NB4 (cell line): ENCODE data around the gene NOC4L.
A peak's percentile ranks its signal among the peaks of the same experiment; 100 is the strongest.

Source experiments
- DNase-seq: peaks from one replicate; pipeline ENCODE4 v3.0.0; 2010; ENCODE audit warnings: low read depth
- H3K4me3 ChIP-seq: one replicate; pipeline ENCODE4 v1.5.1; 2011; ENCODE audit warnings: mild to moderate bottlenecking, low read depth, low read length, moderate library complexity
- CTCF ChIP-seq: IDR thresholded peaks from one replicate; pipeline ENCODE4 v1.5.1; 2012; ENCODE audit warnings: low read depth, low read length
- MAX ChIP-seq: IDR thresholded peaks from 2 replicates; pipeline ENCODE4 v1.6.1; 2011; ENCODE audit warnings: low read depth, low read length
- MYC ChIP-seq: IDR thresholded peaks from 2 replicates; pipeline ENCODE4 v1.6.1; 2011; ENCODE audit warnings: low read depth, low read length
- POLR2A ChIP-seq: IDR thresholded peaks from 2 replicates; pipeline ENCODE4 v1.6.1; 2011; ENCODE audit warnings: mild to moderate bottlenecking; ENCODE audit not compliant: insufficient read length; ENCODE audit errors: extremely low read depth

Gene NOC4L

DNA sequence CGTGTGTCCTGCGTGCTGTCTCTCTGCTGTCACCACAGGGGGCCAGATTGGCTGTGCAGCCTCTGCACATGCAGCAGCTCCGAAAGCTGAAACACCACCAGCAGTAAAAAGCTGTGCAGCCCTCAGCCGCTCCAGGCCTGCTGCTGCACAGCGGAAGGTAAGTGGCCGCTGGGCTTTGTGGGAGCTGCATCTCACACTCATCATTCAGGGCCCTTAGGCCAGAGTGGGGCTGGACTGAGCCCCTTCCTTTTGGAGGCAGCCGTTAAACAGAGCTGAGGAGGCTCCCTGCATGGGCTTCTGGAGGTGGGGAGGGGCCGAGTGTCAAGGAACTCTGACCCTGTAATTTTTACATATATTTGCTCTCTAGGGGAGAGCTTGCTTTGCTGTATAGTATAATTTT is 17.2 kb upstream of the NOC4L start:
- no peak overlapping the region for H3K4me3 ChIP-seq
- no peak for DNase-seq
- no peak for TF ChIP-seq POLR2A
- TF ChIP-seq MAX: no peak
- TF ChIP-seq MYC: no peak

GRCh38 chr12:132129007-132129406 is 15.2 kb upstream of the NOC4L start:
- DNase-seq: no peak
- no peak for TF ChIP-seq MYC
- TF ChIP-seq CTCF: no peak
- TF ChIP-seq MAX: no peak
- TF ChIP-seq POLR2A: no peak
- H3K4me3 ChIP-seq: no peak overlapping the region

DNA sequence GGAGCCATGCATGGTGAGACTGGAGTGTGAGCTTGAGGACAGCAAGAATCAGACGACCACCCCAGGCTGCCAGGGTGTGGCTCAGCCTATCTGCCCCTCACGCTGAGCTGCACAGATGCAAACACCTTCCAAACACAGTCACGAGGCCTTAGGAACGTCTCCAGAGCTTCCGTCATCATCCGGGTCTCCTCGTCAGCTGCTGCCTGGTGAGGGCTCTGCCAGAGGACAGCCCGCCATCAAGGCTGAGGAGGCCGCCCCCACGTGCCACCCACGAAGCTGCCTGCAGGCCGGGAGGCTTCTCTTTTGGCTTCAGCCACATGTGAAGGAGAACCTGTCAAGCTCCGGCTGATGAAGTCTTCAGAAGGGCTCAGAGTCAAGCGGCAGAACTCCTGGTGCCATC is 13.6 kb upstream of the NOC4L start:
- TF ChIP-seq MYC (no peak), POLR2A (no peak), CTCF (no peak), MAX (no peak)
- DNase-seq: no peak
- H3K4me3 ChIP-seq: no peak overlapping the region

DNA sequence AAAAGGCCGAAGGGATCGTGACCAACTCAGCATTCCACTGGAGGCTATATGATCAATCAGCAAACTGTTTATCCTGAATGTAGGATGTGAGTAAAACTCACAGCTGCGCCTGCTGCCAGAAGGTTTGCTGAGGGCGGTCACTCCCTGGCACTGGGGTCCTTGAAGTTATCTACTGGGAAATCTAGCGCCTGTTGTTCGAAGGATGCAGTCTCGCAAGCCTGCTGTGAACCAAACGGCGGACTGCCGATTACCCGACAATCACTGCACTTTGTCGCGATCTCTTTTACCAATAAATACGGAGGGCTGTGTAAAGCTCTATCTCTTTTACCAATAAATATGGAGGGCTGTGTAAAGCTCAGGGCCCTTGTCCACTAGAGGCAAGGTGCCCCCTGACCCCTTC is 13.0 kb upstream of the NOC4L start:
- no peak for DNase-seq
- no peak overlapping the region for H3K4me3 ChIP-seq
- no peak for TF ChIP-seq MYC
- no peak for TF ChIP-seq CTCF
- no peak for TF ChIP-seq MAX
- no peak for TF ChIP-seq POLR2A

- TF ChIP-seq POLR2A: no peak
- no peak for TF ChIP-seq MAX
- TF ChIP-seq MYC: no peak
- no peak for TF ChIP-seq CTCF
- DNase-seq: no peak
- H3K4me3 ChIP-seq: no peak overlapping the region
Observed at GRCh38 chr12:132131952-132132351, 12.3 kb upstream of the NOC4L start.

GRCh38 chr12:132132609-132133430 is 11.4 kb upstream of the NOC4L start:
- TF ChIP-seq POLR2A (no peak), MAX (no peak), CTCF (no peak), MYC (no peak)

More at GRCh38 chr12:132132609-132133430, 11.4 kb upstream of the NOC4L start:
- no peak overlapping the region for H3K4me3 ChIP-seq
- DNase-seq: peak; percentile 7
